RCC 7860 (cell line): ENCODE measurements around the gene SLAIN1.

Source experiments
- DNase-seq: peaks from one replicate; pipeline ENCODE4 v3.0.0-alpha.2; 2015; ENCODE audit warnings: low spot score
- FAIRE-seq: peaks from 2 replicates; lab custom pipeline; 2012; peaks lifted over from hg19 to GRCh38; lab: Jason Lieb, UNC

SLAIN1 gene

GRCh38 chr13:77703408-77703807 lies 5.9 kb downstream of the SLAIN1 start:
- FAIRE-seq (no peak), DNase-seq (no peak)

- DNase-seq (no peak), FAIRE-seq (no peak)
These were observed 16.8 kb downstream of the SLAIN1 start for GRCh38 chr13:77714119-77714755.

GRCh38 chr13:77715233-77715891 lies 17.9 kb downstream of the SLAIN1 start:
- FAIRE-seq (no peak), DNase-seq (no peak)

- FAIRE-seq: no peak
- no peak for DNase-seq
These were observed 19.2 kb downstream of the SLAIN1 start for GRCh38 chr13:77716692-77717091.

- no peak for DNase-seq
- no peak for FAIRE-seq
These were observed 20.0 kb downstream of the SLAIN1 start for GRCh38 chr13:77717508-77717907.

GRCh38 chr13:77719128-77719527 lies 21.6 kb downstream of the SLAIN1 start:
- DNase-seq (no peak), FAIRE-seq (no peak)

- FAIRE-seq (no peak), DNase-seq (no peak)
These were observed 23.5 kb downstream of the SLAIN1 start for GRCh38 chr13:77720988-77721387.

- DNase-seq (no peak), FAIRE-seq (no peak)
These were observed 26.6 kb downstream of the SLAIN1 start for GRCh38 chr13:77724092-77724491.

- FAIRE-seq (no peak), DNase-seq (no peak)
These were observed 27.6 kb downstream of the SLAIN1 start for GRCh38 chr13:77725071-77725470.

- DNase-seq: no peak
- no peak for FAIRE-seq
These were observed 31.0 kb downstream of the SLAIN1 start for GRCh38 chr13:77728265-77729125.

- DNase-seq: no peak
- no peak for FAIRE-seq
These were observed 32.2 kb downstream of the SLAIN1 start for GRCh38 chr13:77729502-77730221.

- no peak for FAIRE-seq
- DNase-seq: no peak
These were observed 33.1 kb downstream of the SLAIN1 start for GRCh38 chr13:77730572-77730971.

GRCh38 chr13:77732287-77732686 lies 34.8 kb downstream of the SLAIN1 start:
- no peak for FAIRE-seq

GRCh38 chr13:77733674-77734073 lies 36.2 kb downstream of the SLAIN1 start:
- no peak for FAIRE-seq

More at GRCh38 chr13:77732287-77732686, 34.8 kb downstream of the SLAIN1 start:
- no peak for DNase-seq

GRCh38 chr13:77737583-77738200 lies 40.2 kb downstream of the SLAIN1 start:
- DNase-seq: no peak

More at GRCh38 chr13:77733674-77734073, 36.2 kb downstream of the SLAIN1 start:
- no peak for DNase-seq

GRCh38 chr13:77740097-77740735 lies 42.7 kb downstream of the SLAIN1 start:
- no peak for DNase-seq
- no peak for FAIRE-seq

More at GRCh38 chr13:77737583-77738200, 40.2 kb downstream of the SLAIN1 start:
- FAIRE-seq: no peak

GRCh38 chr13:77740931-77741596 lies 43.6 kb downstream of the SLAIN1 start:
- FAIRE-seq: no peak
- no peak for DNase-seq

GRCh38 chr13:77741597-77741972 lies 44.1 kb downstream of the SLAIN1 start:
- no peak for DNase-seq
- FAIRE-seq: no peak

GRCh38 chr13:77742801-77743200 lies 45.3 kb downstream of the SLAIN1 start:
- FAIRE-seq (no peak), DNase-seq (no peak)

- no peak for DNase-seq
- FAIRE-seq: no peak
These were observed 48.3 kb downstream of the SLAIN1 start for GRCh38 chr13:77745784-77746183.
